ENCODE results near the gene STOM. TPM values are rescaled to one million over a fixed set of nuclear protein-coding genes. Genes with fewer than 3 reads are reported as not detected.

STOM gene
- polyA plus RNA-seq, 4 donors = 77.3 to 90.9 (median 83.2) TPM

- peak in 1 of 4 donors; percentile 67 for DNase-seq (ENCODE audit: low read depth in 4 of 4, low spot score in 3 of 4)
Observed at GRCh38 chr9:121289026-121289771, 80.9 kb downstream of the STOM start.

Other genes with a start within 250 kb of the STOM start
- 100 to 1,000 TPM; 100 to 130 (median 128) TPM for gene RAB14, start 168.4 kb downstream of the STOM start, polyA plus RNA-seq (ENCODE audit: insufficient read length in 4 of 4)
- gene GSN, start 102.1 kb downstream of the STOM start, polyA plus RNA-seq (ENCODE audit: insufficient read length in 4 of 4) = 100 to 1,000 TPM; 144 to 229 (median 173) TPM
- 1 to 10 TPM; 3.9 to 6.7 (median 6.6) TPM for gene GGTA1, start 129.6 kb upstream of the STOM start, polyA plus RNA-seq (ENCODE audit: insufficient read length in 4 of 4)